IMR-90 (cell line): ENCODE measurements around the gene TTC23L. TPM values are rescaled to one million over a fixed set of nuclear protein-coding genes. Genes with fewer than 3 reads are reported as not detected.

Experiments
- ATAC-seq: fragments of 200-7000 bp; cut with Tn5 transposase; 2 replicates; pipeline ENCODE4 v1.9.1; 2020; ENCODE audit warnings: low read depth, mild to moderate bottlenecking, moderate library complexity
- BruUV-seq: library from RNA; stranded (reverse); fragments of 400-500 nt; replicated peaks from 2 replicates; lab custom pipeline; 2021; lab: Mats Ljungman, UMichigan
- CTCF ChIA-PET: fragments of 300-600 bp; formaldehyde crosslinking; extraction: SDS; loops from one replicate; lab custom pipeline; 2021; ENCODE audit warnings: antibody characterized with exemption; lab: Yijun Ruan, JAX
- POLR2A ChIA-PET: fragments of 300-600 bp; sonication (Branson Sonifier 250); formaldehyde crosslinking; loops from one replicate; lab custom pipeline; 2022; ENCODE audit warnings: antibody characterized with exemption; ENCODE audit not compliant: unreplicated experiment; lab: Charles Lee
- DNase-seq: peaks from one replicate; pipeline ENCODE4 v3.0.0; 2013
- H2AFZ ChIP-seq: replicated peaks from 2 replicates; pipeline ENCODE3; 2013; ENCODE audit warnings: low read length, mild to moderate bottlenecking; ENCODE audit not compliant: poor library complexity
- H2AK5ac ChIP-seq: 2 replicates; pipeline ENCODE4 v1.6.1; 2013; ENCODE audit warnings: low read depth, low read length, inconsistent platforms
- H2AK9ac ChIP-seq: replicated peaks from 2 replicates; pipeline ENCODE3; 2013; ENCODE audit warnings: mild to moderate bottlenecking, low read depth, low read length, moderate library complexity; ENCODE audit not compliant: poor library complexity
- H2BK120ac ChIP-seq: 2 replicates; pipeline ENCODE4 v1.6.1; 2013; ENCODE audit warnings: low read depth, low read length, inconsistent platforms
- H2BK15ac ChIP-seq: 3 replicates; pipeline ENCODE4 v1.6.1; 2013; ENCODE audit warnings: low read depth, low read length, inconsistent platforms
- H2BK20ac ChIP-seq: 2 replicates; pipeline ENCODE4 v1.6.1; 2013; ENCODE audit warnings: low read depth, mild to moderate bottlenecking, inconsistent platforms, low read length, moderate library complexity
- H2BK5ac ChIP-seq: 2 replicates; pipeline ENCODE4 v1.6.1; 2013; ENCODE audit warnings: mild to moderate bottlenecking, low read depth, low read length, inconsistent platforms; ENCODE audit not compliant: poor library complexity, severe bottlenecking
- H3K14ac ChIP-seq: replicated peaks from 2 replicates; pipeline ENCODE4 v1.6.1; 2013; ENCODE audit warnings: low read depth, low read length, inconsistent platforms
- H3K18ac ChIP-seq: 2 replicates; pipeline ENCODE4 v1.6.1; 2013; ENCODE audit warnings: low read depth, low read length, control low read depth
- H3K23ac ChIP-seq: 2 replicates; pipeline ENCODE4 v1.6.1; 2013; ENCODE audit warnings: low read depth, low read length, inconsistent platforms
- H3K27ac ChIP-seq: 2 replicates; pipeline ENCODE4 v1.5.1; 2013; ENCODE audit warnings: mild to moderate bottlenecking, control low read depth, low read length; ENCODE audit not compliant: insufficient read depth
- H3K27me3 ChIP-seq: 2 replicates; pipeline ENCODE4 v1.6.1; 2013; ENCODE audit warnings: low read length; ENCODE audit not compliant: control insufficient read depth, insufficient read depth
- H3K36me3 ChIP-seq: 2 replicates; pipeline ENCODE4 v1.6.1; 2013; ENCODE audit warnings: low read length, mixed read lengths; ENCODE audit not compliant: control insufficient read depth, insufficient read depth
- H3K4ac ChIP-seq: 2 replicates; pipeline ENCODE4 v1.6.1; 2013; ENCODE audit warnings: low read depth, low read length, inconsistent platforms
- H3K4me1 ChIP-seq: 2 replicates; pipeline ENCODE4 v1.6.1; 2013; ENCODE audit warnings: low read length, mixed read lengths; ENCODE audit not compliant: control insufficient read depth, insufficient read depth
- H3K4me2 ChIP-seq: 2 replicates; pipeline ENCODE4 v1.6.1; 2013; ENCODE audit warnings: low read depth, mild to moderate bottlenecking, control low read depth, low read length, moderate library complexity
- H3K4me3 ChIP-seq: 2 replicates; pipeline ENCODE4 v1.5.1; 2013; ENCODE audit warnings: low read depth, mild to moderate bottlenecking, control low read depth, low read length, moderate library complexity; ENCODE audit not compliant: insufficient read depth
- H3K56ac ChIP-seq: 2 replicates; pipeline ENCODE4 v1.6.1; 2013; ENCODE audit warnings: low read length, inconsistent platforms; ENCODE audit not compliant: insufficient read depth; ENCODE audit errors: extremely low read depth
- H3K79me1 ChIP-seq, 2 experiments: 2 replicates each; pipeline ENCODE4 v1.6.1; 2013; ENCODE audit warnings: low read length in 2 of 2, inconsistent platforms in 1 of 2, low read depth in 1 of 2
- H3K9ac ChIP-seq: 2 replicates; pipeline ENCODE4 v1.6.1; 2013; ENCODE audit warnings: low read depth, low read length, control low read depth
- H3K9me1 ChIP-seq: 2 replicates; pipeline ENCODE4 v1.6.1; 2013; ENCODE audit warnings: low read length, inconsistent platforms; ENCODE audit not compliant: insufficient read depth
- H3K9me3 ChIP-seq: 2 replicates; pipeline ENCODE4 v1.6.1; 2013; ENCODE audit warnings: low read length; ENCODE audit not compliant: control insufficient read depth, insufficient read depth
- H4K20me1 ChIP-seq: 2 replicates; pipeline ENCODE4 v1.6.1; 2013; ENCODE audit warnings: low read length, inconsistent platforms; ENCODE audit not compliant: insufficient read depth
- H4K5ac ChIP-seq: 2 replicates; pipeline ENCODE4 v1.6.1; 2013; ENCODE audit warnings: mild to moderate bottlenecking, low read depth, low read length, control low read depth
- H4K8ac ChIP-seq, 2 experiments: 2 replicates each; pipeline ENCODE4 v1.6.1; 2013; ENCODE audit warnings: low read depth in 2 of 2, low read length in 2 of 2, control low read depth in 1 of 2, inconsistent platforms in 1 of 2
- H4K91ac ChIP-seq: 2 replicates; pipeline ENCODE4 v1.6.1; 2013; ENCODE audit warnings: low read depth, low read length, inconsistent platforms; ENCODE audit not compliant: insufficient read depth
- BHLHE40 ChIP-seq: fragments of 150-350 bp; IDR thresholded peaks from 2 replicates; pipeline ENCODE4 v1.6.1; 2016; ENCODE audit warnings: mild to moderate bottlenecking, low read depth, low read length
- CEBPB ChIP-seq: IDR thresholded peaks from 2 replicates; pipeline ENCODE4 v1.6.1; 2012; ENCODE audit warnings: low read depth, low read length, improper control_type of control experiment
- CHD1 ChIP-seq: IDR thresholded peaks from 2 replicates; pipeline ENCODE4 v1.6.1; 2012; ENCODE audit warnings: low read depth, low read length, improper control_type of control experiment
- CTCF ChIP-seq: conservative IDR thresholded peaks from 2 replicates; pipeline ENCODE4 v1.5.1; 2012; ENCODE audit warnings: mild to moderate bottlenecking, low read depth, low read length, improper control_type of control experiment
- FOS ChIP-seq: fragments of 150-350 bp; IDR thresholded peaks from 2 replicates; pipeline ENCODE4 v1.6.1; 2016; ENCODE audit warnings: low read depth, low read length
- MAFK ChIP-seq: IDR thresholded peaks from 2 replicates; pipeline ENCODE4 v1.6.1; 2012; ENCODE audit warnings: low read depth, low read length, improper control_type of control experiment
- MAZ ChIP-seq: IDR thresholded peaks from 2 replicates; pipeline ENCODE4 v1.6.1; 2012; ENCODE audit warnings: low read depth, mild to moderate bottlenecking, low read length, improper control_type of control experiment, moderate library complexity, borderline replicate concordance
- MXI1 ChIP-seq: IDR thresholded peaks from 2 replicates; pipeline ENCODE4 v1.6.1; 2012; ENCODE audit warnings: low read depth, mild to moderate bottlenecking, low read length, moderate library complexity, borderline replicate concordance
- NFE2L2 ChIP-seq: fragments of 150-350 bp; IDR thresholded peaks from 2 replicates; pipeline ENCODE4 v1.6.1; 2016; ENCODE audit warnings: low read depth, mild to moderate bottlenecking, low read length
- POLR2A ChIP-seq: IDR thresholded peaks from 2 replicates; pipeline ENCODE4 v1.6.1; 2012; ENCODE audit warnings: mild to moderate bottlenecking, low read depth, low read length
- RAD21 ChIP-seq: IDR thresholded peaks from 2 replicates; pipeline ENCODE4 v1.6.1; 2012; ENCODE audit warnings: low read length, improper control_type of control experiment
- RCOR1 ChIP-seq: IDR thresholded peaks from 2 replicates; pipeline ENCODE4 v1.6.1; 2012; ENCODE audit warnings: mild to moderate bottlenecking, low read length, improper control_type of control experiment; ENCODE audit not compliant: insufficient replicate concordance
- RFX5 ChIP-seq: IDR thresholded peaks from 2 replicates; pipeline ENCODE4 v1.8.0; 2012; ENCODE audit warnings: low read depth, mild to moderate bottlenecking, low read length, moderate library complexity
- SMC3 ChIP-seq: fragments of 150-350 bp; IDR thresholded peaks from 2 replicates; pipeline ENCODE4 v1.6.1; 2016; ENCODE audit warnings: low read depth, mild to moderate bottlenecking, antibody characterized with exemption, low read length, moderate library complexity
- USF2 ChIP-seq: fragments of 150-350 bp; IDR thresholded peaks from 2 replicates; pipeline ENCODE4 v1.6.1; 2017; ENCODE audit warnings: mild to moderate bottlenecking, antibody characterized with exemption, low read length, low read depth
- WGBS, 2 experiments: methylation state at CpG; one replicate each; pipeline versions ENCODE4 v1.1.5 to v1.1.7; 2013; ENCODE audit warnings: missing lambda C conversion rate in 2 of 2; ENCODE audit not compliant: insufficient read length in 1 of 2; ENCODE audit errors: extremely low coverage in 2 of 2; 5-methylcytosine and 5-hydroxymethylcytosine counted together
- dilution Hi-C: fragments of 300-500 bp; cut with HindIII; formaldehyde crosslinking; loops from one replicate; pipeline ENCODE4 v1.14.3; 2018; ENCODE audit warnings: low sequenced_read_pairs; ENCODE audit not compliant: unreplicated experiment
- in situ Hi-C: fragments of 300-500 bp; cut with MboI; formaldehyde crosslinking; loops from 3 replicates; pipeline ENCODE4 v1.14.3; 2019; ENCODE audit warnings: low sequenced_read_pairs, inconsistent platforms, mixed read lengths
- intact Hi-C: fragments of 100-400 bp; cut with micrococcal nuclease; formaldehyde crosslinking; loops from 2 replicates; pipeline ENCODE4 v1.10.0; 2022
- polyA plus RNA-seq, 3 experiments: library from polyadenylated mRNA; depleted of rRNA; stranded (reverse); fragments of >200 nt; gene quantifications; 2 replicates each; pipeline ENCODE4 v1.2.3, GENCODE V29; 2012; ENCODE audit warnings: low replicate concordance in 1 of 3
- total RNA-seq: library from RNA; depleted of rRNA; stranded (reverse); fragments of >200 nt; gene quantifications from 2 replicates; pipeline ENCODE4 v1.2.3, GENCODE V29; 2012

The TTC23L gene
- total and polyA plus RNA-seq, 2 of the 4 experiments (the other 2 are of a cell fraction) = under 0.01 TPM; not detected in 1

- BruUV-seq = no TSS peak
- H2AK5ac ChIP-seq = peak within 1 kb of the TSS; percentile 76
- peak within 1 kb of the TSS; percentile 89 for H3K9ac ChIP-seq
- H3K9me3 ChIP-seq = no peaks in the 10 kb centered on the region
- WGBS, 2 experiments = 0% methylated on average over 43 of the region's 67 CpGs; no CpG with 5 or more reads in 1 of the 2 experiments
- peak within 1 kb of the TSS; percentile 88 for H2BK120ac ChIP-seq
- peak within 1 kb of the TSS; percentile 96 for H3K56ac ChIP-seq
- H2BK20ac ChIP-seq = peak within 1 kb of the TSS; percentile 31
- peak; percentile 98 for DNase-seq
- H3K27ac ChIP-seq = peak within 1 kb of the TSS; percentile 95
- in situ Hi-C loops (no loop called here), dilution Hi-C loops (no loop called here), intact Hi-C loops (loop anchor here (5.0 kb wide), 1 partner anchor 428 kb away; no protein-coding TSS in a partner anchor)
- peaks cover 2% of the 10 kb centered on the region; the same call in 1 of the 2 replicates for H4K20me1 ChIP-seq
- peaks cover 16 to 30% of the 10 kb centered on the region in 2 experiments for H3K79me1 ChIP-seq
- H4K8ac ChIP-seq = peak within 1 kb of the TSS; percentile 89 to 92
- H3K4me2 ChIP-seq = peak within 1 kb of the TSS; percentile 99
- H3K4ac ChIP-seq = peak within 1 kb of the TSS; percentile 95
- peak within 1 kb of the TSS; percentile 92 for H4K5ac ChIP-seq
- H3K4me3 ChIP-seq = peak within 1 kb of the TSS; percentile 77
- peak within 1 kb of the TSS; percentile 100 for H3K23ac ChIP-seq
- peak within 1 kb of the TSS; percentile 92 for H2AK9ac ChIP-seq
- CTCF ChIA-PET = no interaction called here
- H3K9me1 ChIP-seq = 0 out of 2 replicates have a peak, but pooled peaks cover 3% of the 10 kb centered on the region
- H3K36me3 ChIP-seq = peaks cover 11% of the 10 kb centered on the region
- H3K27me3 ChIP-seq = no peaks in the 10 kb centered on the region
- peak within 1 kb of the TSS; percentile 98 for H2AFZ ChIP-seq
- H3K4me1 ChIP-seq = peaks cover 5% of the 10 kb centered on the region; the same call in 1 of the 2 replicates
- peak within 1 kb of the TSS; percentile 49 for H3K18ac ChIP-seq
- peak within 1 kb of the TSS; percentile 98 for H2BK5ac ChIP-seq
- H3K14ac ChIP-seq = peak within 1 kb of the TSS; percentile 98
- peak; percentile 96 for ATAC-seq
- peak within 1 kb of the TSS; percentile 90 for H4K91ac ChIP-seq
- peak within 1 kb of the TSS; percentile 94; the same call in 2 of the 3 replicates for H2BK15ac ChIP-seq
- POLR2A ChIA-PET = interaction anchor here (0.6 to 1.4 kb wide), 4 partner anchors 8 to 428 kb away, joined by 4 to 15 read pairs (median 4); partner anchors contain the start of gene DNAJC21
- TF ChIP-seq MAZ (peak; percentile 69; the same call in 1 of the 2 replicates), BHLHE40 (peak; percentile 90), SMC3 (no peak), CTCF (no peak; the same call in none of the 2 replicates), FOS (no peak), MAFK (no peak), RCOR1 (no peak), RFX5 (no peak), MXI1 (peak; percentile 91; the same call in 1 of the 2 replicates), POLR2A (peak; percentile 62), RAD21 (peak; percentile 24; the same call in 1 of the 2 replicates), CHD1 (peak; percentile 74; the same call in 1 of the 2 replicates), CEBPB (no peak), USF2 (peak; percentile 28; the same call in 1 of the 2 replicates), NFE2L2 (no peak)
Measured at GRCh38 chr5:34915139-34915855, 76.3 kb downstream of the TTC23L start, which contains the start of the genes BRIX1 and RAD1. Gene BRIX1, plus strand, starts transcription at chr5:34915711. Its CDS starts 28 bp downstream, at chr5:34915739. Gene RAD1, minus strand, starts transcription at chr5:34915504. Its CDS starts 612 bp downstream, at chr5:34914892.
